ENCODE measurements around the gene SOCS1. TPM values are rescaled to one million over a fixed set of nuclear protein-coding genes. Genes with fewer than 3 reads are reported as not detected.

Gene SOCS1
- total RNA-seq, 1 donor from 2014 or later: 6.9 TPM

DNA sequence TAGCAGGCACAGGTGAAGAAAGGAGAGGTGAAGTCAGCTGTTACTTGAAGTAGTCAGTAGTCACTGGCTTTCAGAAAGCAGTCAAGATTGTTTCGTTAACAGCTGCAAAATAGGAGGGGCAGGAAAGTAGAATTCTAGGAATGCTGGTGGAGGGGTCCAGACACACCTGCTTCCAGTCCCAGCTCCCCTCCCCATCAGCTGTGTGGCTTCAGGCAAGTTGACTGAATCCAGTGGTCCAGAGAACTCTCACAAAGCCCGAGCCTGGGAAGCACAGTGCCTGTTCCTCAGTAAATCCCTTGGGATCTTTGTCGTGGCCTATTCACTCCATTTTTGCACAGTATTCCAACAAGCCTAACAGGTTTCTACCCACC is 4.6 kb upstream of the SOCS1 start:
- DNase-seq (ENCODE audit: low spot score): no peak

DNA sequence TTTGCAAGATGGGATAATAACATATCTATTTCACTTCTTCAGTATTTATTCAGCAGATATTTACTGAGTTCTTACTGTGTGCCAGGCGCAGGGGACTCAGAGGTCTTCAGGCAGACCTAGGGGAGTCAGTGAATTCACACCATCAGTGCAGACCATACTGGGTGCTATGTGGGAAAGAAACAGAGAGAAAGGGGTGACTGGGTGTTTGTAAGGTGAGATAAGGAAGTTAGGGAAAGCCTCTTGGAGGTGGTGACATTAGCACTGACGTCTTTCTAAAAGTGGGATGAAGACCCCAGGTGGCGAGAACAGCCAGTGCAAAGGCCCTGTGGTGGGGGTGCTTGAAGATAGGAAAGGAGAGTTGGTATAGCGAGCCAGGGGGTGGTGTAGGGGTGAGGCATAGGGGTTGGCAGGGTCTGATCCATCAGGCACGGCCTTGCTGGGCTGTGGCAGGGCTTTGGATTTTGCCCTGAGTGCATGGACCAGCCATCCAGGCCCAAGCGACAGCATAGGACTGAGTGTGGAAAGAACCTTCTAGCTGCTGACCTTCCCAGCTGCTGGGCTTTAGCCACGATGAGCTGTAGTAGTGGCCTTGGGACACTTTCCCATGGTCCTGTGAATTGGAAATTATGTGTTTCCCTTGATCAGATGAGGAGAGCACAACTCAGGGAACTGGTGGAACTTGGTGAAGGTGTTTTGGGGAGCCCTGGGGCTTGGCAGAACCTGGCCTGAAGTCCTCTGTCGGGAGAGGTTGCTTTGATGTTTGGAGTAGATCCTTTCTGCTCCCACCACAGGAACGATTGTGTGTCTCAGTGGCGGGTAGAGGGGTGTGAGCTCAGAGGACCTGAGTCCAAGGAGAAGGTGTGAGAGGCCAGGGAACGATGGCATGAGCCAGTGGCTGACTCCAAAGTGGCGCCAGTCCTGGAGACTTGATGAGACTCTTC is 3.9 kb upstream of the SOCS1 start:
- no peak for DNase-seq (ENCODE audit: low spot score)

DNA sequence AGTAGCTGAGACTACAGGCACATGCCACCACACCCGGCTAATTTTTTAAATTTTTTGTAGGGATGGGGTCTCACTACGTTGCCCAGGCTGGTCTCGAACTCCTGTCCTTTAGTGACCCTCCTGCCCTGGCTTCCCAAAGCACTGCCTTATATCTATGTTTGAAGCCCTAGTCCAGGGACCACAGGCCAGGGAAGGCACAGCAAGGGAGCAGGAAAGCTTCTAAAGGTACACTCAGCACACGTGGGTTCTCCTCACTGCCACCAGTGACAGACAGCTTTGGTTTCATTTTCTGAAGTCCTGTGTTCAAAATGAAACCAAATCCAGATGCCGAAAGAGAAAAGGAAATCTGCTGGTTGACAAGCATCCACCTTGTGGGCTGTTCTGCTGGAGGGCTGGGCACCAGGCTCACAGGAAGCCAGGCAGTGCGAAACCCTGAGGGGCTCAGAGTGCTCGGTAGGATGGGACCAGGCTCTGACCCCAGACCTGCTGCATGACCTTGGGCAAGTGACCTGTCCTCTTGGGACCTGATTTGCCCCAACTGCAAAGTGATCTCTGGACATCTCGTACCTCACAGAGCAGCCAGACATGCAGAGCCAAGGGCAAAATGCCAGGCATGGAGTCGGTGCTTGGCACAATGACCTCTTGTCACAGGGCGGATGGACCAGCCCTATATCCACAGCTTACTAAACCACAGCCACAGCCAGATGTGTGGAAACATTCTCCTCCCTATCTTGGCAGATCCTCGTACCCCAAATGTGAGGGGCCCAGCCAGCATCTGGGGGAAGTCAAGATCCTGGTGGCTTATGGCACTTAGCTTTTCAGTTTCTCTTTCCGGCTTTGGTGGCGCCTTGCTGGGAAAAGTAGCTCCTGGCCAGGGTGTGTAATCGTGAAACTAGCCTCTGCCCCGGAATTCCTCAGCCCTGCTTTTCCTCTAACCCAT is 2.8 kb upstream of the SOCS1 start:
- DNase-seq (ENCODE audit: low spot score): no peak

DNA sequence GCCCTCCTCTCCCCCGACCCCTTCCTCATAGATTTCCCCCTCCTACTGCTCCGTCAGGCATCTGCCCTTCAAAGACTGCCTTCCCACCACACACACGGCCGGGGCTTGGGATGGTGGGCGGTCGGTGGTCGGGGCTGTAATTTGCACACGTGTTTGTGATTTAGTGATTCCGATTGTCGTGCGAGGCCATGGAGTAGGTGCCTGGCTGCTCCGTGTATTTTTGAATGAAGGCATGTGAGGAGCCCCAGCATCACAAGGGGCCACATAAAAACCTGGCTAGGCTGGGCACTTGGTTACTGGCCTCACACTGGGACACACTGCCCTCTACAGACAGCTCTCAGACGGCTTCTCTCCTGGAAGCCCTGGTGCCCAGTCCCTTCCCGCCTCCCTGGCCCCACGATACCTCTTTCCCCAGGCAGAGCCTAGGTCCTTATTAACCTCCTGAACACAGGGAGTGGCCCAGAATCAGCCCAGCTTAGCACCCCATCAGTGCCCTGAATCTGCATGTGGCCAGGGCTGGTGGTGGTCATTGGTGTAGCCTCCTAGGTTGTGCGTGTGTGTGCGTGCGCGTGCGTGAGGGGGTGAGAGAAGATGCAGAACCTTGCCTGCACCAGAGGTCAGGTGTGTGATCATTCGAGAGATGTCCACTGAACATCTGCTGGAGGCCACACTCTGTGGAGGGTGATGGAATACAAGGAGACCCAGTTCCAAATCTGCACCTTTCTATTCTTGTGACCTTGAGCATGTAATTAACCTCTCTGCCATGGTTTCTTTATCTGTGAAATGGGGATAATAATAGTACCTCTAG is 1.3 kb upstream of the SOCS1 start:
- peak; percentile 87 for DNase-seq (ENCODE audit: low spot score)

- DNase-seq (ENCODE audit: low spot score): peak; percentile 75
These were observed 692 bp upstream of the SOCS1 start for GRCh38 chr16:11256661-11257130.

DNA sequence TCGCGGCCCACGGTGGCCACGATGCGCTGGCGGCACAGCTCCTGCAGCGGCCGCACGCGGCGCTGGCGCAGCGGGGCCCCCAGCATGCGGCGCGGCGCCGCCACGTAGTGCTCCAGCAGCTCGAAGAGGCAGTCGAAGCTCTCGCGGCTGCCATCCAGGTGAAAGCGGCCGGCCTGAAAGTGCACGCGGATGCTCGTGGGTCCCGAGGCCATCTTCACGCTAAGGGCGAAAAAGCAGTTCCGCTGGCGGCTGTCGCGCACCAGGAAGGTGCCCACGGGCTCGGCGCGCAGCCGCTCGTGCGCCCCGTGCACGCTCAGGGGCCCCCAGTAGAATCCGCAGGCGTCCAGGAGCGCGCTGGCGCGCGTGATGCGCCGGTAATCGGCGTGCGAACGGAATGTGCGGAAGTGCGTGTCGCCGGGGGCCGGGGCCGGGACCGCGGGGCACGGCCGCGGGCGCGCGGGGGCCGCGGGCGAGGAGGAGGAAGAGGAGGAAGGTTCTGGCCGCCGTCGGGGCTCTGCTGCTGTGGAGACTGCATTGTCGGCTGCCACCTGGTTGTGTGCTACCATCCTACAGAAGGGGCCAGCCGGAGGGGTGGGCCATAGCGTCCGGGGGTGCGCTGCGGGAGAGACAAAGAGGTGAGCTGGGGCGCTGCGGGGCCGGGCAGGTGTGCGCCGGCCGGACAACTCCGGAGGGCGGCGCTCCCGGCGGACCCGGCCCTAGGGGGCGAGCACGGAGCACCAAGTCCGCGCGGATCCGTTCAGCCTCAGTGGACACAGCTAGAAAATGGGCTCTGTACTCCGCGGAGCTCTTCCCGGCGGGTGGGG is 879 bp downstream of the SOCS1 start:
- DNase-seq (ENCODE audit: low spot score): peak; percentile 60

DNA sequence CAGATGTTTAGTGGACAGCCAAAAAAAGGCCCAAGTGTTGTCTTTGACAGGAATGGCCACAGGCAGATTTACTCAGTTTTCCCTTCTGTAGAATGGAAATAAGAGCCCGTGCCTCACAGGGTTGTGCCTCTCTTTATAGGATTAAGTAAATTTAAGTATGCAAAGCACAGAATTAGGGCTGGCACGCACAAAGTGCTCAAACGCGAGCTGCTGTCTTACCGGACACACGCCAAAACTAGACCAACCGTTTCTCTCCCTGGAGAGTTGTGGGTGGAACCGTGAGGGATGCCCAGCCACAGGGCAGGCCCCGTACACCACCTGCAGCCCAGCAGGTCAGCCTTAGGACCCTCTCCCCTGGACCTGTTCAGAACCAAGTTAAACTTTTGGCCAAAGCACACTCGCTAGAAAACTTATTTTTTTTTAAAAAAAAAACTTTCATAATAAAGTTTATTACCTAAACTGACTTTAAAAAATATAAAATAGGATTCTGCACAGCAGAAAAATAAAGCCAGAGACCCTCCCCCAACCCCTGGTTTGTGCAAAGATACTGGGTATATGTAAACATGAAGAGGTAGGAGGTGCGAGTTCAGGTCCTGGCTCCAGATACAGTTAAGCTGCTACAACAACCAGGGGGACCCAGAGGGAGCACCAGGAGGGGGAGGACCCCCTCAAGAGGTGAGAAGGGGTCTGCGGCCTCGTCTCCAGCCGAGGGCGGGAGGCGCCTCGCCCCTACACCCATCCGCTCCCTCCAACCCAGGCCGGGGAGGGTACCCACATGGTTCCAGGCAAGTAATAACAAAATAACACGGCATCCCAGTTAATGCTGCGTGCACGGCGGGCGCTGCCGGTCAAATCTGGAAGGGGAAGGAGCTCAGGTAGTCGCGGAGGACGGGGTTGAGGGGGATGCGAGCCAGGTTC is 1.8 kb downstream of the SOCS1 start:
- DNase-seq (ENCODE audit: low spot score): no peak

DNA sequence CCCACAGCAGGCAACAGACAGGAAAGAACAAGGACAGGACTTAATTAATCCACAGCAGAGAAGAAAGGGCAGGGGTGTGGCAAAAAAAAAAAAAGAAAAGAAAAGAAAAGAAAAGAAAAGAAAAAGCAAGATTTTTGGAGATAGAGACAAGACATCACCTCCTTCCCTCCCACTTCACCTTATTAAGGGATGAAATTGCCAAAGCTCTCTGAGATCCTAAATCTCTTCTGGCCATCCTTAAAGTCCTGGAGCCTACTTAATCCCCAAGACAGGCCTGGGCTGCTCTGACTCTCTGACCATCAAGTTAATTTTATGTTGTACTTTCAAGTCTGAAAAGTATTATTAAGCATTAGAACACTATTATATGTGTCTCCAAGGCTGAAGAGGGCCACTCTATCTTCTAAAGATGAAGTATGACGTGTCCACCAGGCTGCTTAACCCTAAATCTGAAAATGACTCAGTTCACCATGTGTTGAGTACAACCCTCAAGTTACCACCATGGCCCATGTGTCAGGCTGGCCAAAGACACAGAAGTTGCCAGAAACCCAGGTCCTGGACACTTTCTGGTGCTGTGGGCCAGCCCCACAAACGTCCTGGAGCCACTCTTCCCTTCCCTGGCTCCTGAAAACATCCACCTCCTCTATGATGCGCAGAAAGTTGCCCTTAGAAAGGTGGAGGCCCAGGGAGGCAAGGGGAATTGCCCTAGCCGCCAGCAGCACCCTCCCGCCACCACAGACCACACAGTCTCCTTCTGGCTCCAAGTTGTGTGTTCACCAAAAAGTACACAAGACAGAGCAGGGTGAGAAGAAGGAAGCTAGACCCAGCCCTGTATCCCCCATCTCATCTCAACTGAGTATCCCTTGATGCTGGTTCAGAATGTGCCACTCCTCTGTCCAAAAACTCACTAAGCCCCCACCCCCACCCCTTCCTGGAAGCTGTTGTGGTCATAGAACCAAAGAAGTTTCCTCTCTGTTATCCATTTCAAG is 2.7 kb downstream of the SOCS1 start:
- no peak for DNase-seq (ENCODE audit: low spot score)

- no peak for DNase-seq (ENCODE audit: low spot score)
These were observed 3.5 kb downstream of the SOCS1 start for GRCh38 chr16:11252482-11252931.

GRCh38 chr16:11251525-11252481 is 4.2 kb downstream of the SOCS1 start:
- no peak for DNase-seq (ENCODE audit: low spot score)

- no peak for DNase-seq (ENCODE audit: low spot score)
These were observed 5.0 kb downstream of the SOCS1 start for GRCh38 chr16:11250786-11251524.

- DNase-seq (ENCODE audit: low spot score): no peak
These were observed 5.8 kb downstream of the SOCS1 start for GRCh38 chr16:11250091-11250785.

DNA sequence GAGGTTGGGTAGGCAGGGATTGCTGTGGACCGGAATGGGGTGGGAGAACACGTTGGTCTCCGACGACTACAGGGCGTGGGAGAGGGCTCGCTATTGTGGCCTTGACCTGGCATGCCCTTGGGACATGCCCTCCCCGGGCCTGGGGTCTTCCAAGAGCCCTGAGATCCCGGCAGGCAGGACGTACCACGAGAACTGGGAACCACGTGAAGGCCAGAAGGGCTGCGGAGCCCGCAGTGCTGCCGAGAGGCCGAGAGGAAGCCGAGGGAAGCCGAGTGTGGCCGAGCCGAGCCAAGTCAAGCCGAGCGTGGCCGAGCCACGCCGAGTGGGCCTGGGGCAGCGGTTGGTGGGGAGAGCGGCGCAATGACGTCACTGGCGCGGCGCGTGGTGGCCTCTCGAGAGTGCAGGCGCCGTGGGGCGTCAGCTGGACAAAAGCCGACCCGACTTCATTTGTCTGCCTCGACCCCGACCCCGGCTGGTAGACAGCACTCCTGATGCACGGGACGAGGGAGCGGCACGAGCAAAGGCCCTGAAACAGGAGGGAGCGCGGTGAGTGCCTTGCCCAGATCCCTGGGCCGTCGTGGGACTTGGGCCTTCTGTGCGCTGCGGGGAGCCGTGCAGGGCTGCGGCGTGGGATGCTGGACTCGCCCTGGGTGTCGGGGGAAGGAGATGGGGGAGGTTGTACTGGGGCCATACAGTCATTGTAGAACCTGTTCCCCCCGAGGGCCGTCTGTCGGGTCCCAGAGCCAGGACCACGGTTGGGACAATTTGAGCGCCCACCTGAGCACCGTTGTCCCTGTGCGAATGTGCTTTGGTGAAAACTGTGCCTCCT is 6.6 kb downstream of the SOCS1 start:
- DNase-seq (ENCODE audit: low spot score): no peak

- DNase-seq (ENCODE audit: low spot score): no peak
These were observed 7.9 kb downstream of the SOCS1 start for GRCh38 chr16:11248133-11248532.

DNA sequence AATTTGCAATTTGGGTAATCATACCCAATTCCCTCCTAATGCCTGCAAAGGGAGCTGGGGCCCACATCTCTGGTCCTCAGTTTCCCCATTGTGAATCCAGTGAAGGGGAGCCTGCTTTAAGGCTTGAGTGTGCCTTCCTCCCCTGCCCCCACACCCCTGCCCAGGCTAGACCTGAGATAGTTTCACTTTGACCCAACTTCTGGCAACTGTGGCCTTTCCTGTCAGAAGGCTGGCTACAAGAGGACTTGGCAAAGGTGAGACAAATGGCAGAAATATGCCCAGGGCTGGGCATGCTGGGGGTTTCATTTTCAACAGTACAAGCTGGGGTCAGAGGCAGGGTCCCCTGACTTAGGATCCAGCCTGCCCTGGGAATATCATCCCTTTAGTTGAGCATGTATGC is 10.0 kb downstream of the SOCS1 start:
- no peak for DNase-seq (ENCODE audit: low spot score)

All from ureter (tissue), 1 donor.